H1 (cell line): ENCODE measurements around the gene POLR3K.

Experiments used
- EZH2 ChIP-seq: fragments of 200-600 bp; sonication (generic); IDR thresholded peaks from 2 replicates; pipeline ENCODE4 v1.7.1; 2012; ENCODE audit warnings: low read depth, mild to moderate bottlenecking, moderate library complexity, low read length, inconsistent platforms; ENCODE audit not compliant: severe bottlenecking
- MAFK ChIP-seq: IDR thresholded peaks from 2 replicates; pipeline ENCODE4 v1.6.1; 2012; ENCODE audit warnings: low read depth, mild to moderate bottlenecking, improper control_type of control experiment, low read length
- POLR2A ChIP-seq, 2 experiments: IDR thresholded peaks; 1 replicate in 1 of 2; 2 replicates in 1 of 2; pipeline ENCODE4 v1.6.1; 2011; ENCODE audit warnings: low read depth in 2 of 2, low read length in 2 of 2, mild to moderate bottlenecking in 2 of 2; ENCODE audit errors: control extremely low read depth in 1 of 2
- POLR2AphosphoS5 ChIP-seq: IDR thresholded peaks from 2 replicates; pipeline ENCODE4 v1.6.1; 2011; ENCODE audit warnings: low read depth, low read length
- TAF1 ChIP-seq: IDR thresholded peaks from 2 replicates; pipeline ENCODE4 v1.6.1; 2011; ENCODE audit warnings: mild to moderate bottlenecking, low read depth, low read length

DNA sequence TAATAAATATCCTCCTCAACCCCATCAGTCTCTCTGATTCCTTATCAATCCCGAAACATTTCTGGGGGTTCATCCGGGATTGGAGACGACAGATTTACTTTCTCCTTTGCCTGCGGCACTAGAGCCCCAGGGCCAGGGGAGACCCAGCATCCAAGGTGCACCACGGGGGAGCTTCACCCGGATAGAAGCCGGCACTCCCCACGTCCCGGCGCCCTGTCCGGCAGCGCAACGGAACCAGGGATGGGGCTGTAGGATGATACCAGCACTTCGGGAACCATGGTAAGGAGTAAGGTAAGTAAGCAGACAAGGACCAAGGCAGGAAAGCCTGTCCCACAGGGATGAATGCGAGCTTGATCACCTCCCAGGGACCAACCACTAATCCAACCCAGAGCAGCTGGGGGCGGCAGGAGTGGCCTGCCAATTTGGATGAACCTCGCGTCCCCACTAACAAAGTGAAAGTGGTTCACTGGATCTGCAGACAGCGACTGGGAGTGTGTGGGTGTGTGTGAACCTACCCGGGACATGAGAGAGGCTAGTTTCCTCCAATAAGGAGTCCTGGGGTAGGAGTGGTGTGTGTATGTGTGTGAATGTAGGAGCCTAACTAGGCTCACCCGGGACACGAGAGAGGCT is 11.9 kb downstream of the POLR3K start:
- TF ChIP-seq EZH2 (no peak), TAF1 (no peak), POLR2A (IDR thresholded peaks at IDR 0.05; ENCODE audit: control extremely low read depth in 1 of 2, low read depth in 2 of 2, low read length in 2 of 2) (no peak), POLR2AphosphoS5 (no peak), MAFK (no peak)
